T47D (cell line): ENCODE results near the gene KRAS.

Source experiments
- DNase-seq, 2 experiments: peaks; one replicate each; pipeline versions ENCODE4 v3.0.0 to v3.0.0-alpha.2; 2011 to 2012; ENCODE audit warnings: low read depth in 1 of 2, low spot score in 1 of 2
- JUND ChIP-seq: IDR thresholded peaks from 2 replicates; pipeline ENCODE4 v1.6.1; 2012; ENCODE audit warnings: low read depth
- in situ Hi-C: cut with HindIII; loops from 2 replicates; pipeline ENCODE4 v1.10.0; 2016; ENCODE audit warnings: low sequenced_read_pairs, low pct_unique_long_range_greater_than_20kb

The KRAS gene

GRCh38 chr12:25271486-25272098, 20.9 kb upstream of the KRAS start:
- no peak for DNase-seq
- no peak for TF ChIP-seq JUND
- in situ Hi-C loops = no loop called here

GRCh38 chr12:25269701-25270100, 19.0 kb upstream of the KRAS start:
- TF ChIP-seq JUND = no peak
- no peak for DNase-seq
- in situ Hi-C loops = no loop called here

DNA sequence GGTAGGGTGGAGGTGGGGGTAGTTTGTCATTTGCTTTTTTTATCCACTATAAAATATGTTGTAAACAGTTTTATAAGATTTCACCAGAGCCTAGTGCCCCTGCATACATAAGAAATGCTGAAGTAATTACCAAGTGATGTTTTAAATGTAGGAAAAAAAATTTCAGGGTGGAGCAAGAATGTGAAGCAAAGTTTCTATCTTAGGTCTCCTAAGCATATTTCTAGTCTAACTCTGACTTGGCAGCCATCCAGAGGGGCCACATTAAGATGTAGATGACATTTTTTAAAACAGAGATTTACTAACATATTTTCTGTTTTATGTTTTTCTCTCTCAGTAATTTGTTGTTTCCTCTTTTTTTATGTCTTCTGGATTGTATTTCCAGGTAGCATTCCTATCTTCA, 15.8 kb upstream of the KRAS start:
- DNase-seq = no peak
- in situ Hi-C loops = no loop called here
- TF ChIP-seq JUND = no peak

- in situ Hi-C loops = no loop called here
- DNase-seq = no peak
- TF ChIP-seq JUND = no peak
These were observed 14.1 kb upstream of the KRAS start for GRCh38 chr12:25264862-25265261.

DNA sequence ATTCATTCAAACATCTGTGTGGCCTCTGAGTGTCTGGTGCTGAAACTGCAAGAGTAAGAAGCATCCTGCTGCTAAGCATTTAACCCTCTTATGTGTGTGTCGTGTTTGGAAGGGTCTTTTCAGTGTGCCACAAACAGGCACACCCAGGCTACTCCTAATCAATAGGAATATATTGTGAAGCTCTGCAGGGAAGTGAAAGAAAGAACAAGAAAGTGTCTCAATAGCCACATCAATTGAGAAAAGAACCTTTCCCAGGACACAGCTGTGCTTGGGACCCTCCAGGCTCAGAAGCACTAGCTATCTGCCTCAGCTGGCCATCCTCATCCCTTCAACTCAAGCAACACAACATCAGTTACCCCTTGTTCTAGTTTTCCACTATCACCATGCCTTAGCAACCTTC, 13.4 kb upstream of the KRAS start:
- TF ChIP-seq JUND = no peak
- no peak for DNase-seq
- in situ Hi-C loops = no loop called here

GRCh38 chr12:25263594-25263993, 12.9 kb upstream of the KRAS start:
- DNase-seq = no peak
- in situ Hi-C loops = no loop called here
- TF ChIP-seq JUND = no peak

GRCh38 chr12:25262389-25263074, 11.8 kb upstream of the KRAS start:
- in situ Hi-C loops = no loop called here
- no peak for DNase-seq
- no peak for TF ChIP-seq JUND

GRCh38 chr12:25257590-25258324, 7.0 kb upstream of the KRAS start:
- in situ Hi-C loops = no loop called here
- no peak for TF ChIP-seq JUND
- DNase-seq = no peak

GRCh38 chr12:25256826-25257225, 6.1 kb upstream of the KRAS start:
- DNase-seq = peak in 1 of 2 experiments; percentile 58
- TF ChIP-seq JUND = no peak
- in situ Hi-C loops = no loop called here

DNA sequence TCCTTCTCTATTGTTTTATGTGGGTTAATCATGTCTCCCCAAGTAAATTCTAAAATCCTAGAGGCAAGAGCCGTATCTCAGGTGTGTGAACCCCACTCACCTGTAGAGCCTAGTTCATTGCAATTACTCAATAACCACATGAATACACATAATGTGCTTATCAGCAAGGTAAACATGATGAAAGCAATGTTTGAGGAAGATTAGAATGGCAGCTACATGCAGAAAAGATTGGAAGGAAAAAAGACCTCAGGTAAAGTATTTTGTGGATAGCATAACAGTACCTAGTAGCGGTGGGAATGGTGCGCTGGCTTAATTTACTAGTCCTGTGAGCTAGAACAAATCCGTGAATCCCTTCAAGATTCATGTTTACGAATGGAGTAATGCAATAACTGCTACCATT, 5.3 kb upstream of the KRAS start:
- in situ Hi-C loops = no loop called here
- no peak for DNase-seq
- TF ChIP-seq JUND = no peak

DNA sequence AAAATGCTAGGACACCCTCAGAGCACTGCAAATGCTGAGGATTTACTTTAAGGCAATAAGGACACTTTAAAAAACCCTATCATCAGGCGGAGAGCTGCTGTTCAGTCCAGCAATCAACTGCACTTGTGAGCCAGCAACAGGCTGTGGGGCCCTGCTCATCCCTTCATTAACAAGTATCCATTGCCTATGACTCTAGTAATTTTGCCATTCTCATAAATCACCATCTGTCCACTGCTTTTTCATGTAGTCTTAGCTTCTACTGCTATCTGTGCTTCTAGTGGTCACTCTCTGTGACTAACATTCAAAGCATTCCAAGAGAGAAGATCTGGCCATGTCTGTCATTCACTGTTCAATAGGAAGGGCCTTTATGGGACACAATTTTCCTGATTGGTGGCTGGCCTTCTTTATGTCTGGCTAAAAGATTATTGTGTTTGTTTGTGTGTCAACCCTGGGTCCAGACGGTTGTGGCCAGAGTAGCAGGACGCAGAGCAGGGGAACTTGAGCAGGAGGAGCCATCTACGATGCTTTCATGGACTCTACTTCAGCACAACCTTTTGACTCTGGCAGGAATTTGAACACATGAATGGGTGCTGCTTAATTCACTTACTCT, 3.6 kb upstream of the KRAS start:
- DNase-seq = no peak
- in situ Hi-C loops = no loop called here
- no peak for TF ChIP-seq JUND

DNA sequence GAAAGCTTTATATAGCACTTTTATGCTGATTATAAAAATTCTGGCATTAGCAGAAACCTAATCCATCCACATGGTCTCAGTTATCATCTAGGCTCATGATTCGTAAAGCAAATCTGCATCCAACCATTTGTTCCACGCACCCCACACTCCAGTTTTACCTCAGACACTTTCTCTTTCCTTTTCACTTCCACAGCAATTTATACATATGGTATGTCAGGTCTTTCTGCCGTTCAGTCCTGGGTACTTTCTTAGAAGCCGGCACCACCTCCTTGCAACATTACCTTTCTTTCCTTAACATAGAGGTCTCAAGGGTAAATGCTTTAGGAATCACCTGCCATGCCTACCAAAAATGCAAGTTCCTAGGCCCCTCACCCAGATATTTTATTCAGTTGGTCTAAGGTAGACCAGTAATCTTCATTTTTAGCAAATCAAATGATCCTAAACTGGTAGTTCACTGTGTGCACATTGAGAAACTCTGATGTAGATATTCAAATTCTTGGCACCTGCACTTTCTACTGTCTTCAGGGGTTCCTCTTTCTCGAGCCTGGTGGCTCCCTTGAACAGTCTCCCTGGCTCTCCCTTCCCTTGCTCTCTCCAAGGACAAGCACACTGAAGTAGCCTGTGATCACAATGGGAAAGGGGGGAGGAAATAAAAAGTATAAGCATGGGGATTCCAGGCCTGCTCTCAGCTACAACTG, 2.8 kb upstream of the KRAS start:
- in situ Hi-C loops = no loop called here
- TF ChIP-seq JUND = no peak
- no peak for DNase-seq

DNA sequence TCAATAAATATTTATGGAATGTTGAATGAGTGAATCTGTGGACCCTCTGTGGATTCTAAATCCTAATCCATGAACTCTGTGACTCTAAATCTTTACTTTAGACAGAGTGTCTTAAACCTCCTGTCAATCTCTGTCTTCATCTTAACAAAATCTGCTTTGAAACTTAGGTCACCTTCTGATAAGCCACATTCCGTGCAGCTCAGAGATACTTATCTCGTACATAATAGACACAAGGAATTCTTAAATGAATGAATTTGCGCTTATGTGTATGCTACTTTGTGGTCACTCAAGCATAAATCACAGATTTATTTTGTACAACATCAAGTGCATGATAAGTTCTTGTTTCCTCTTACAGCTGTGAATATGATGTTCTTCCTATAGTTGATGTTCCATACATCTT, 2.2 kb upstream of the KRAS start:
- in situ Hi-C loops = no loop called here
- DNase-seq = no peak
- TF ChIP-seq JUND = no peak
